ENCODE data around the gene RFX8. TPM values are rescaled to one million over a fixed set of nuclear protein-coding genes. Genes with fewer than 3 reads are reported as not detected.

The RFX8 gene
- total and polyA plus RNA-seq, 2 of the 8 experiments (the other 6 are each of a cell fraction or from before 2014, with no cell fraction given) = 0.60 to 0.97 TPM

- Histone ChIP-seq H3K14ac (ENCODE audit: insufficient read length) (no peak overlapping the region), H3K4ac (replicated peaks; ENCODE audit: insufficient read length, low read depth, low read length) (no peak overlapping the region), H3K36me3 (ENCODE audit: control insufficient read depth in 2 of 4, insufficient read depth in 4 of 4, low read length in 3 of 4) (no peaks in the 10 kb centered on the region), H3K9ac (replicated peaks in 1 of 4; ENCODE audit: extremely low read depth in 1 of 4, low read depth in 3 of 4, low read length in 3 of 4) (no peak overlapping the region), H2BK15ac (ENCODE audit: low read length) (no peak overlapping the region), H2BK5ac (ENCODE audit: low read depth, low read length) (no peak overlapping the region), H2BK12ac (ENCODE audit: low read depth, low read length) (no peak overlapping the region), H3K27ac (ENCODE audit: low read depth, low read length) (no peak overlapping the region), H3K4me2 (ENCODE audit: insufficient read depth in 1 of 2, low read depth in 2 of 2, low read length in 2 of 2) (no peak overlapping the region), H3K56ac (replicated peaks; ENCODE audit: insufficient read length, low read depth, low read length) (no peak overlapping the region), H4K91ac (replicated peaks; ENCODE audit: insufficient read length, low read length) (no peak overlapping the region), H4K8ac (ENCODE audit: extremely low read depth, insufficient read depth, low read length) (no peak overlapping the region), H3K23ac (ENCODE audit: insufficient read length) (no peak overlapping the region), H2AFZ (ENCODE audit: low read length) (no peak overlapping the region), H2BK20ac (ENCODE audit: low read length) (no peak overlapping the region), H2AK5ac (ENCODE audit: low read depth, low read length) (no peak overlapping the region), H3K18ac (ENCODE audit: extremely low read depth, low read length) (no peak overlapping the region), H3K4me1 (replicated peaks in 1 of 4; ENCODE audit: control insufficient read depth in 3 of 4, insufficient read depth in 4 of 4, low read length in 3 of 4) (peaks cover 0 to 7% (median 2%) of the 10 kb centered on the region in 4 experiments; a peak in 4 of 7 replicates), H3K23me2 (ENCODE audit: low read depth, low read length) (no peaks in the 10 kb centered on the region), H3K79me2 (ENCODE audit: control insufficient read depth in 1 of 2, insufficient read depth in 2 of 2, low read length in 2 of 2) (no peaks in the 10 kb centered on the region), H3K9me3 (ENCODE audit: insufficient read depth in 2 of 2, low read depth in 1 of 2, low read length in 1 of 2) (no peaks in the 10 kb centered on the region), H2BK120ac (replicated peaks; ENCODE audit: low read depth, low read length) (no peak overlapping the region), H3K79me1 (ENCODE audit: low read depth, low read length) (no peaks in the 10 kb centered on the region), H3K27me3 (replicated peaks in 1 of 4; ENCODE audit: control insufficient read depth in 3 of 4, extremely low read depth in 1 of 4, insufficient read depth in 3 of 4, low read length in 3 of 4) (no peaks in the 10 kb centered on the region), H4K5ac (ENCODE audit: insufficient read length, low read depth, low read length) (no peak overlapping the region), H4K20me1 (replicated peaks in 1 of 2; ENCODE audit: control insufficient read depth in 1 of 2, insufficient read depth in 2 of 2, low read length in 2 of 2) (no peaks in the 10 kb centered on the region), H3K4me3 (ENCODE audit: extremely low read depth in 1 of 4, insufficient read depth in 2 of 4, low read depth in 3 of 4, low read length in 4 of 4) (no peak overlapping the region)
- WGBS, 2 experiments (ENCODE audit: extremely low coverage in 1 of 2, insufficient coverage in 1 of 2, insufficient read length in 1 of 2, insufficient replicate concordance in 2 of 2, low coverage in 1 of 2, low lambda C conversion rate in 2 of 2, missing lambda C conversion rate in 1 of 2) = 93% methylated on average over 7 of the region's 7 CpGs; no CpG with 5 or more reads in 1 of the 2 experiments
- FAIRE-seq (no peak), DNase-seq (ENCODE audit: low read depth in 1 of 2, low spot score in 2 of 2) (no peak)
- CTCF ChIA-PET (ENCODE audit: partially characterized antibody) = interaction anchor here (0.7 to 1.8 kb wide), 3 partner anchors 14 to 30 kb away, joined by 3 to 9 read pairs (median 3); no protein-coding TSS in a partner anchor
- POLR2A ChIA-PET (ENCODE audit: partially characterized antibody) = no interaction called here
- TF ChIP-seq GABPA (IDR thresholded peaks at IDR 0.05; ENCODE audit: borderline replicate concordance, insufficient read depth, low read length) (no peak), BCL11A (IDR thresholded peaks at IDR 0.05; ENCODE audit: low read depth in 2 of 2, low read length in 2 of 2) (no peak), KDM5A (IDR thresholded peaks at IDR 0.05; ENCODE audit: low read length) (no peak), ATF2 (IDR thresholded peaks at IDR 0.05; ENCODE audit: low read length) (no peak), EZH2 (IDR thresholded peaks at IDR 0.05; ENCODE audit: low read depth, low read length, severe bottlenecking) (no peak)
Measured at GRCh38 chr2:101364878-101365277, 110.0 kb downstream of the RFX8 start.

Measured in H1 (cell line).